HG02588 (cell line): ENCODE data around the gene FBXO36.
"Not testable (repeated sequence)": the region's sequence is repeated elsewhere in the genome, so short reads cannot be mapped to it uniquely, and the experiment has no call there.

ENCODE experiments used
- ATAC-seq: cut with Tn5 transposase; IDR thresholded peaks from one replicate; pipeline ENCODE4 v1.9.1; 2021; ENCODE audit warnings: mild to moderate bottlenecking, moderate library complexity; ENCODE audit not compliant: unreplicated experiment

FBXO36 gene

DNA sequence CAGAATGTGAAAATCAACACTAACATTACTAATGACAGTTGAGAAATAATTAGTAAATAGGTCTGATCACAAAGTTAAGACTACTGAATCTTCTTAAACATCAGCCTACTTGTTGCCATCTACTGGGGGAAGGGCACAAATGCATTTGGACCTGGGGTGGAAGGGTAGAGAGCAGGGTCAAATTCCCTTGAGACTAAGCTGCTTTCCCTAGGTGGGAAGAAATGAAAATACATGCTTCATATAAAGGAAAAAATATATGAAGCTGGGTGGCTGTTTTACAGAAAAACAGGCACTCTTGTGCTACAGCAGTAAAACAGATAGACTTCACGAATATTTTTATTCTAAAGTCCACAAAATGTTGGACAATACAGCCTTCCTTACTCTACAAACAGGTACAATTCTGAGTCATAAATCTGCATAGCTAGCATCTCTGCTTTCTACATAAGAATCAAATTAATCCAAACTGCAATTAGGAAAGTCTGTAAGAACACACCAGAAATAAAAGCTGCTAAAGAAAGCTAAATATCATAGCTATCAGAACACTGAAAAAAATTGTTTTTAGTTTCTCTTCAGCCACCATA, 11.4 kb upstream of the FBXO36 start:
- ATAC-seq, result peak; percentile 72

DNA sequence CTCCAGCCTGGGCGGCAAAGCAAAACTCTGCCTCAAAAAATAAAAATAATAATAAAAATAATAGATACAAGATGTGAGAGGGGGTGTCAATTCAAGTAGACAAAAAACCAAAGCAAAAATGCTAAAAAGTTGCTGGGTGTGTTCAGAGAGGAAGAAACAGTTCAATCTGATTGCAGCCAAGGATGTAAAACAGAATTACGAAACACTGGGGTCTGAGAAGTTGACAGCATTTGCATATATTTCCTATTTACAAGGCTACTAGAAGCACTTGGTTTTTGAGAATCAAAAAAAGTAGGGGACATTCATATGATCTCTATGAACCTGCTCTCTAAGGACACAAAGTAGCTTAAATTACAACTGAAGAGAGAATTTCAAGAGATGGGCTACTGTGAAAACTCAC, 8.1 kb upstream of the FBXO36 start:
- ATAC-seq, result no peak

- no peak for ATAC-seq
Observed at GRCh38 chr2:229917793-229918192, 4.5 kb upstream of the FBXO36 start.

DNA sequence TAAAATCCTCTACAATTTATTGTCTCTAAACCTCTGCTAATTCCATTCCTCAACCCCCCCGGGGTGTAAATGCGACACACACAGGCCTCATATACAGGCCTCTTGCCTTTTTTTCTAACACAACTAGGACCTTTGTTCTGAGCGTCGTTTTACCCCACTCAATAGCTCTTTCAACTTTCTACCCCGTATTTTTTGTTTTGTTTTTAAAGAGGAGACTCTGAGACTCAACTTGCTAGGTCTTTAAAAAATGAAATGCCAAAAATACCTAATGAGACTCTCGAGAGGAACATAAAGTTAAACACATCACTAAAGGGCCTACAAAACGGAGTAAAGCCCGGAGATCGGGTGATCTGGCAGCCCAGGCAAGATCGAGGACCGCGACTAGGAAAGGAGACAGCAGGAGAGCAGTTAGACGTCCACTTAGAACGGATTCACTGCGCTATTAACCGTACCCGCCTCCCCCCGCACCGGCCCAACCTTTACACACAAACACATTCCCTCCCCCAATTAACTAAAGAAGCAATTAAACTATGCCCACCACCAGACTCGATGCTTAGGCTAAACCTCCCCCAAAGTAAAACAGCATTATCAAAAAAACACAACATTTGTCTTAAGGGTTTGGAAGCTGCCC, 2.2 kb upstream of the FBXO36 start:
- no peak for ATAC-seq

GRCh38 chr2:229921101-229921891, 1.0 kb upstream of the FBXO36 start:
- ATAC-seq, result peak; percentile 29

DNA sequence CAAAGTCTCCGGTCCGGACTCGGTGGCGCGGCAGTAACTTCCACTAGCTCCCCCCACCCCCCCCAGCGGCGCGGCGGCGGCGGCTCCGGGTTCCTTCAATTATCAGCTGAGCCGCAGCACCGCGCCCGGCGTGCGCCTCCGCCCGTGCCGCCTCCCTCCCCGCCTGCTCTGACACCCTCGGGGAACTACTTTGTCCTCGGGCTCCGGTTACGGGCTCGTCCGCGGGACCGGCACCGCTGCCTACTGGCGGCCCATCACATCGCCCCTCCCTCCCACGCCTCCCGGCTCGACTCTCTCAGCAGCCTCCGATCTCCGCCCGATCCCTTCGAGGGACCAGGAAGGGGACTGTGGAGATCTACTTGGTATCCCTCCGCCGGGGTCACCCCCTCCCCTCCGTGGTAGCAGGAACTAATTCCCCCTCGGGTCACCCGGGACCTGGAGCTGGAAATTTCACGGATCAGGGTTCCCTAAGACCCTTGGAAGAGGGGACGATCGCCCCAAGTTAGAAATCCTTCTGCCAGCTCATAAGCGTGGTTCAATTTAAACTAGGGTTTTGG, 333 bp upstream of the FBXO36 start, which contains the start of gene TRIP12:
TRIP12 (minus strand) TSS at position 118 of the 557 bp plus-strand sequence. CDS start 41,930 bp downstream, outside the sequence.
- ATAC-seq, result peak; percentile 59

DNA sequence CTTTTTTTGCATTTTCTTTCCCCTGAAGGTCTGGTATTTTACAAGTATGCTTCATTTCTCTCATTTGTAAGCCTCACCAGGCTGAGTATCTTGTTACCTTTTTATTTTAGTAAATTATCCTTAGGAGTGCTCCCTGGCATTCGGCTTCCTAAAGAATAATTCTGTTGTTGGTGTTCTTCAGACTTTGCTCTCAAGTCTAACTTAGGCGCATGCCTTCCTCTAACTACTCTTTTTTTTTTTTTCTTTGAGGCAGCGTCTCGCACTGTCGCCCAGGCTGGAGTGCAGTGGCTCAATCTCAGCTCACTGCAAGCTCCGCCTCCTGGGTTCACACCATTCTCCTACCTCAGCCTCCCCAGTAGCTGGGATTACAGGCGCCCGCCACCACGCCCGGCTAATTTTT, 2.2 kb downstream of the FBXO36 start:
- ATAC-seq, result not testable (repeated sequence)

DNA sequence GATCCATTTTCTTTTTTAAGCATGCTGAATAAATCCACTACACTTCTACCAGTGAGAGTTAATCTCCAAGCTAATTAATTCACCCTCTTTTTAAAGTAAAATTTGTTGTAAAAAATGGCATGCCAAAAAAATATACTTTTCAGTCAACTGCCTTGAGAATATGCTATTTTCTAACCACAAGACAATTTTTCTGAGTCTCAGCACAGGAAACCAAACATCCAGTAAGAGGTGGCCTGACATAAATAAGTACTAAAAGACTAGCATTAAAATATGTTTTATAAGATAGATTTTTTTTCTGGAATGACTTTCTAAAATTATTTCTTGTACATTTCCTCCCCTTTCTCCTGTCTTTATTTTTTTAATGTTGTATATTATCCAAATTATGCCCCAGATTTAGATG, 2.9 kb downstream of the FBXO36 start:
- no peak for ATAC-seq

DNA sequence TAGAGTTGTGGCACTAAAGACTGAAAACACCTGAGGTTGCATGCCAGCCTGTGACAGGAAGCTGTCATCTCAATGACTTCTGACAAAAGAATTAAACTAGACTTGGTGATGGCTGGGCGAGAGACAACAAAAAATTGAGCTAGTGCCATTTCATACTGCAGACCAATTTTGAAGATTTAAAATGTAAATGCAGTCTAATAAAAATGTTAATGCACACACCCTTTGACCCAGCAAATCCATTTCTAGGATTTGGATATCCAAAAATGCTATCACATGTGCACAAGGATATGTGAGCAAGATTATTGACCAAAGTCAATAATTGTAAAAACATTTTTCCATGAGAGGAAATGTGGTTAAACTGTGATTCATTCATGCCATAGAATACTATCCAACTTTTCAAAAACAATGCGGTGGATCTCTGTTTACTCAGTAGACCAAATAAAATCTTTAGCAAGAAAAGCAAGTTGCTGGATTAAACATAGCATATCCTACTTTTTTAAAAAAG, 5.6 kb downstream of the FBXO36 start:
- ATAC-seq, result no peak

- ATAC-seq, result no peak
Observed at GRCh38 chr2:229930656-229931055, 8.4 kb downstream of the FBXO36 start.

DNA sequence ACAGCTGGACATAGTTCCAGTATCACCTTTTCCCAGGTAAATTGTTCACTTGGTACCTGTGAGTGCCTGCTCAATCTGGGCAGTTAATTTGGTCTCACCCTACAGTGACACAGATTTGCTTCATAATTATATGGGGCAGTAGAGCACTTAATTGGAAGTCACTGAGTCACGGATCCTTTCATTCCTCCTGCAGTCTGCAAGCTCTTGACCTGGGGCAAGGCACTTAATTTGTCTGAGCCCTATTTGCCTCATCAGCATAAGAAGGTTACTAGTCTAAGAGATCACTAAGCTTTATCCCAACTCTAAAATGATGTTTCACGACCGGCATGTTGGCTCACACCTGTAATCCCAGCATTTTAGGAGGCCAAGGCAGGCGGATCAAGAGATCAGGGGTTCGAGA, 8.9 kb downstream of the FBXO36 start:
- no peak for ATAC-seq

DNA sequence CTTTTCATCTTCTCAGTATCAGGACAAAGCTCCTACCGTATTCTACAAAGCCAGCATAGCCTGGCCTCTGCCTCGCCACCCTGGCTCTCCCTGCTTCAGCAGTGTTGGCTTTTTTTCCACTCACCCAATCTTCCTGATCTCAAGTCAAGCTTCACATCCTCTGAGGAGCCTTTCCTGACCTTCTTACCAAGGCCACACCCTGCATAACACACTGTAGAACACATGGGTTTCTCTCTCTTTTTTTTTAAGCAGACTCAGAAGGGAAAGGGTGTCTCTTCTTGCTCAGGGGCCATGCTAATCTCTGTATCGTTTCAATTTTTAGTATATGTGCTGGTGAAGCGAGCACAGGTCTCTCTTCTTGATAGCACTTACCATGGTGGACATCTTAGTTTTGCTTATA, 15.2 kb downstream of the FBXO36 start:
- ATAC-seq, result no peak

GRCh38 chr2:229942671-229943070, 20.4 kb downstream of the FBXO36 start:
- ATAC-seq, result no peak

- no peak for ATAC-seq
Observed at GRCh38 chr2:229943171-229943570, 20.9 kb downstream of the FBXO36 start.

GRCh38 chr2:229943770-229944449, 21.6 kb downstream of the FBXO36 start:
- ATAC-seq, result no peak

DNA sequence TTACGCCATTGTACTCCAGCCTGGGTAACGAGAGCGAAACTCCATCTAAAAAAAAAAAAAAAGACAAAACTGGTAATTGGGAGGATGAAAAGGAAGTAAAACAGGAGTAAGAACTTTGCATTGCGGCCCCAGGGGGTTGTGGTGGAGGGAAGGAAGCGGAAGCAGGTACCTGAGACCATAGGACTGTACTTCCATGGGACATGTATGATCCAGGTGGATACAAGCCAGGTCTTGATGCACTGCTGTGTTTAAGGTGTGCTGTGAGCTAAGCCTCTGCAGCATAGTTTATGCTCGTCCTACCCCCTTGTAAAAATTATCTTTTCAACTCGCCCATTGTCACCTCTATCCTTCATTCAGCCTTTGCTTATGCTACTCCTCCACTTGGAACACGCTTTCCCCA, 23.7 kb downstream of the FBXO36 start:
- no peak for ATAC-seq

DNA sequence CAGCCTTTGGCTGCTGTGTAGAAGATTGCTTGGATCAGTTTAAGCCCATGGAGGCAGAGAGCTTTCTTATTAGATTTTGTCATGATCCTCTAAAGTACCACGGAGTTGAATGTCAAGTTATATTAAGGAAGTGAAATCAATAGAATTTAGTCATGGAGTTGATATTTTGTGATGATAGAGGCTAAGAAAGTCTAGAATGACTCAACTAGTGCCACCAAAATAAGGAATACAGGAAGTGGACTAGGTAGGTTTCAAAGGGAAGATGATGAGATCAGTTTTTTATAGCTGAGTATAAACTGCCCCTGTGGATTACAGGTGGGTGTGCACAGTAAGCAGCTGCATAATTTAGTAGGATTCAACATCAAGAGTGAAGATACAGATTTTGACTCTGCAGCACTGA, 25.2 kb downstream of the FBXO36 start:
- no peak for ATAC-seq

GRCh38 chr2:229952256-229952835, 30.0 kb downstream of the FBXO36 start:
- no peak for ATAC-seq

- no peak for ATAC-seq
Observed at GRCh38 chr2:229955663-229956062, 33.4 kb downstream of the FBXO36 start.

- no peak for ATAC-seq
Observed at GRCh38 chr2:229956491-229956890, 34.2 kb downstream of the FBXO36 start.

- not testable (repeated sequence) for ATAC-seq
Observed at GRCh38 chr2:229963596-229963995, 41.3 kb downstream of the FBXO36 start.
